Measurements from ENCODE around the gene RAB17.

The RAB17 gene

GRCh38 chr2:237558961-237559641 is 31.4 kb downstream of the RAB17 start:
- no peak overlapping the region for H3K4me3 Mint-ChIP-seq

GRCh38 chr2:237557633-237558015 is 32.9 kb downstream of the RAB17 start:
- DNase-seq = no peak
- Mint-ChIP-seq H3K27ac (peak overlapping the region; percentile 79), H3K36me3 (peaks cover 3% of the 10 kb centered on the region), H3K9me3 (peaks cover 18% of the 10 kb centered on the region), H3K4me3 (no peak overlapping the region), H3K27me3 (peaks cover 31% of the 10 kb centered on the region), H3K4me1 (peaks cover 16% of the 10 kb centered on the region)
- CTCF ChIA-PET = interaction anchor here (1.1 to 2.1 kb wide), 2 partner anchors 14 to 45 kb away, joined by 3 to 9 read pairs; no protein-coding TSS in a partner anchor

More at GRCh38 chr2:237558961-237559641, 31.4 kb downstream of the RAB17 start:
- Mint-ChIP-seq H3K9me3 (peaks cover 14% of the 10 kb centered on the region), H3K36me3 (peaks cover 3% of the 10 kb centered on the region), H3K27me3 (peaks cover 30% of the 10 kb centered on the region), H3K27ac (no peak overlapping the region), H3K4me1 (peaks cover 16% of the 10 kb centered on the region)
- DNase-seq = no peak
- CTCF ChIA-PET = interaction anchor here (0.8 to 2.1 kb wide), 3 partner anchors 46 to 222 kb away, joined by 3 to 9 read pairs (median 4); no protein-coding TSS in a partner anchor

GRCh38 chr2:237556773-237557632 is 33.5 kb downstream of the RAB17 start:
- peak; percentile 57 for DNase-seq
- H3K27me3 Mint-ChIP-seq = peaks cover 31% of the 10 kb centered on the region
- peaks cover 16% of the 10 kb centered on the region for H3K4me1 Mint-ChIP-seq
- peak overlapping the region; percentile 79 for H3K27ac Mint-ChIP-seq
- no peak overlapping the region for H3K4me3 Mint-ChIP-seq
- peaks cover 18% of the 10 kb centered on the region for H3K9me3 Mint-ChIP-seq
- peaks cover 3% of the 10 kb centered on the region for H3K36me3 Mint-ChIP-seq
- CTCF ChIA-PET = interaction anchor here (1.1 to 2.1 kb wide), 2 partner anchors 14 to 44 kb away, joined by 3 to 9 read pairs; no protein-coding TSS in a partner anchor

GRCh38 chr2:237555560-237555959 is 35.0 kb downstream of the RAB17 start:
- no peak overlapping the region for H3K27ac Mint-ChIP-seq
- H3K4me3 Mint-ChIP-seq = no peak overlapping the region
- H3K9me3 Mint-ChIP-seq = peaks cover 18% of the 10 kb centered on the region
- peaks cover 33% of the 10 kb centered on the region for H3K27me3 Mint-ChIP-seq
- H3K4me1 Mint-ChIP-seq = peaks cover 16% of the 10 kb centered on the region
- DNase-seq = no peak
- CTCF ChIA-PET = interaction anchor here (1.1 to 2.7 kb wide), 2 partner anchors 17 to 26 kb away, joined by 3 to 13 read pairs; no protein-coding TSS in a partner anchor
- H3K36me3 Mint-ChIP-seq = peaks cover 3% of the 10 kb centered on the region

GRCh38 chr2:237553948-237554347 is 36.6 kb downstream of the RAB17 start:
- DNase-seq = no peak
- Mint-ChIP-seq H3K4me3 (no peak overlapping the region), H3K4me1 (peaks cover 13% of the 10 kb centered on the region), H3K27me3 (peaks cover 33% of the 10 kb centered on the region), H3K27ac (no peak overlapping the region), H3K36me3 (peaks cover 3% of the 10 kb centered on the region), H3K9me3 (peaks cover 18% of the 10 kb centered on the region)
- CTCF ChIA-PET = interaction anchor here (2.7 kb wide), 1 partner anchor 18 kb away, joined by 13 read pairs; no protein-coding TSS in a partner anchor

- CTCF ChIA-PET = no interaction called here
- H3K27me3 Mint-ChIP-seq = peaks cover 33% of the 10 kb centered on the region
- H3K4me3 Mint-ChIP-seq = no peak overlapping the region
- no peak overlapping the region for H3K27ac Mint-ChIP-seq
- H3K4me1 Mint-ChIP-seq = peaks cover 10% of the 10 kb centered on the region
- DNase-seq = no peak
- H3K36me3 Mint-ChIP-seq = peaks cover 3% of the 10 kb centered on the region
- H3K9me3 Mint-ChIP-seq = peaks cover 18% of the 10 kb centered on the region
Observed at GRCh38 chr2:237552908-237553307, 37.6 kb downstream of the RAB17 start.

- peaks cover 12% of the 10 kb centered on the region for H3K9me3 Mint-ChIP-seq
- DNase-seq = no peak
- CTCF ChIA-PET = no interaction called here
- H3K27me3 Mint-ChIP-seq = peaks cover 40% of the 10 kb centered on the region
- H3K4me1 Mint-ChIP-seq = no peaks in the 10 kb centered on the region
- H3K27ac Mint-ChIP-seq = no peak overlapping the region
- peaks cover 2% of the 10 kb centered on the region for H3K36me3 Mint-ChIP-seq
- no peak overlapping the region for H3K4me3 Mint-ChIP-seq
Observed at GRCh38 chr2:237551071-237551574, 39.4 kb downstream of the RAB17 start.

- peaks cover 5% of the 10 kb centered on the region for H3K9me3 Mint-ChIP-seq
- H3K4me1 Mint-ChIP-seq = no peaks in the 10 kb centered on the region
- peaks cover 40% of the 10 kb centered on the region for H3K27me3 Mint-ChIP-seq
- H3K27ac Mint-ChIP-seq = no peak overlapping the region
- DNase-seq = no peak
- H3K36me3 Mint-ChIP-seq = no peaks in the 10 kb centered on the region
- H3K4me3 Mint-ChIP-seq = no peak overlapping the region
- CTCF ChIA-PET = interaction anchor here (1.9 kb wide), 1 partner anchor 37 kb away, joined by 6 read pairs; no protein-coding TSS in a partner anchor
Observed at GRCh38 chr2:237549643-237550415, 40.7 kb downstream of the RAB17 start.

- H3K36me3 Mint-ChIP-seq = no peaks in the 10 kb centered on the region
- CTCF ChIA-PET = interaction anchor here (1.9 kb wide), 1 partner anchor 37 kb away, joined by 6 read pairs; no protein-coding TSS in a partner anchor
Observed at GRCh38 chr2:237549216-237549615, 41.3 kb downstream of the RAB17 start.

GRCh38 chr2:237547841-237548416 is 42.6 kb downstream of the RAB17 start:
- Mint-ChIP-seq H3K36me3 (no peaks in the 10 kb centered on the region), H3K4me3 (no peak overlapping the region), H3K27ac (no peak overlapping the region), H3K27me3 (peaks cover 28% of the 10 kb centered on the region), H3K9me3 (no peaks in the 10 kb centered on the region), H3K4me1 (no peaks in the 10 kb centered on the region)
- DNase-seq = no peak
- CTCF ChIA-PET = no interaction called here

More at GRCh38 chr2:237549216-237549615, 41.3 kb downstream of the RAB17 start:
- H3K4me1 Mint-ChIP-seq = no peaks in the 10 kb centered on the region
- peaks cover 5% of the 10 kb centered on the region for H3K9me3 Mint-ChIP-seq
- H3K27ac Mint-ChIP-seq = no peak overlapping the region
- H3K4me3 Mint-ChIP-seq = no peak overlapping the region
- no peak for DNase-seq
- H3K27me3 Mint-ChIP-seq = peaks cover 36% of the 10 kb centered on the region

- DNase-seq = no peak
- Mint-ChIP-seq H3K36me3 (no peaks in the 10 kb centered on the region), H3K27me3 (peaks cover 22% of the 10 kb centered on the region), H3K27ac (no peak overlapping the region), H3K4me1 (no peaks in the 10 kb centered on the region), H3K4me3 (no peak overlapping the region), H3K9me3 (no peaks in the 10 kb centered on the region)
- CTCF ChIA-PET = interaction anchor here (1.0 kb wide), 1 partner anchor 34 kb away, joined by 4 read pairs; no protein-coding TSS in a partner anchor
Observed at GRCh38 chr2:237546876-237547395, 43.6 kb downstream of the RAB17 start.

- Mint-ChIP-seq H3K4me1 (no peaks in the 10 kb centered on the region), H3K4me3 (no peak overlapping the region), H3K27ac (no peak overlapping the region), H3K36me3 (no peaks in the 10 kb centered on the region), H3K9me3 (no peaks in the 10 kb centered on the region), H3K27me3 (peaks cover 19% of the 10 kb centered on the region)
- DNase-seq = no peak
- CTCF ChIA-PET = interaction anchor here (1.0 kb wide), 1 partner anchor 33 kb away, joined by 4 read pairs; no protein-coding TSS in a partner anchor
Observed at GRCh38 chr2:237546040-237546875, 44.3 kb downstream of the RAB17 start.

Data from activated naive CD4-positive, alpha-beta T cell treated with anti-CD3 and anti-CD28 coated beads, Interleukin-2, amount 10 ng/mL, durations not matched to agents 7 days and 5 days (primary cell).